Measurements from ENCODE around the gene MYO9B.

MYO9B gene

DNA sequence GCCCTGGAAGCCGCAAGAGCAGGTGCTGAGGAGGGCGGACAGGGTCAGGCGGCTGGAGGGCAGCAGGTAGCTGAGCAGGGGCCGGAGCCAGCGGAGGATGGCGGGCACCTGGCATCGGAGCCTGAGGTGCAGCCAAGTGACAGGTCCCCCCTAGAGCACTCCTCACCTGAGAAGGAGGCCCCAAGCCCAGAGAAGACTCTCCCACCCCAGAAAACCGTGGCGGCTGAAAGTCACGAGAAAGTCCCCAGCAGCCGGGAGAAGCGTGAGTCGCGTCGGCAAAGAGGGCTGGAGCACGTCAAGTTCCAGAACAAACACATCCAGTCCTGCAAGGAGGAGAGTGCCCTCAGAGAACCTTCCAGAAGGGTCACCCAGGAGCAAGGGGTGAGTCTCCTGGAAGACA, 119.0 kb downstream of the MYO9B start:
- no peak for DNase-seq

DNA sequence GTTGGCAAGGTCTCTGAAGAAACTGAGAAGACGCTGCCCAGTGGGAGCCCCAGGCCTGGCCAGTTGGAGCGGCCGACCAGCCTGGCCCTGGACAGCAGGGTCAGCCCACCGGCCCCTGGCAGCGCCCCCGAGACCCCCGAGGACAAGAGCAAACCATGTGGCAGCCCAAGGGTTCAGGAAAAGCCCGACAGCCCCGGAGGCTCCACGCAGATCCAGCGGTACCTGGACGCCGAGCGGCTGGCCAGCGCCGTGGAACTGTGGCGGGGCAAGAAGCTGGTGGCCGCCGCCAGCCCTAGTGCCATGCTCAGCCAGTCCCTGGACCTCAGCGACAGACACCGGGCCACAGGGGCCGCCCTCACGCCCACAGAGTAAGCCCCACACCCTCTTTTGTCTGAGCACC, 119.5 kb downstream of the MYO9B start:
- DNase-seq = no peak

DNA sequence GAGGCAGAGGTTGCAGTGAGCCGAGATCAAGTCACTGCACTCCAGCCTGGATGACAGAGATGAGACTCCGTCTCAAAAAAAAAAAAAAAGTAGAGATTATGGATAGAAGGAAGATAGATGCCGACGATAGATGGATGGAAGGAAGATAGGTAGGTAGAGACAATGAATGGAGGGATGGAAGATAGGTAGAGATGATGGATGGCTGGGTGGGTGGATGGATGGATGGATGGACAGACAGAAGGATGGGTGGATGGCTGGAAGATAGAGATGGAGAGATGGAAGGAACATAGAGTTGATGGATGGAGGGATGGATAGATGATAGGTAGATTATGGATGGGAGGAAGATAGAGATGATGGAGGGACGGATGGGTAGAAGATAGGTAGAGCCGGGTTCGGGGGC, 121.0 kb downstream of the MYO9B start:
- no peak for DNase-seq

- DNase-seq = no peak
These were observed 122.1 kb downstream of the MYO9B start for GRCh38 chr19:17197666-17198065.

DNA sequence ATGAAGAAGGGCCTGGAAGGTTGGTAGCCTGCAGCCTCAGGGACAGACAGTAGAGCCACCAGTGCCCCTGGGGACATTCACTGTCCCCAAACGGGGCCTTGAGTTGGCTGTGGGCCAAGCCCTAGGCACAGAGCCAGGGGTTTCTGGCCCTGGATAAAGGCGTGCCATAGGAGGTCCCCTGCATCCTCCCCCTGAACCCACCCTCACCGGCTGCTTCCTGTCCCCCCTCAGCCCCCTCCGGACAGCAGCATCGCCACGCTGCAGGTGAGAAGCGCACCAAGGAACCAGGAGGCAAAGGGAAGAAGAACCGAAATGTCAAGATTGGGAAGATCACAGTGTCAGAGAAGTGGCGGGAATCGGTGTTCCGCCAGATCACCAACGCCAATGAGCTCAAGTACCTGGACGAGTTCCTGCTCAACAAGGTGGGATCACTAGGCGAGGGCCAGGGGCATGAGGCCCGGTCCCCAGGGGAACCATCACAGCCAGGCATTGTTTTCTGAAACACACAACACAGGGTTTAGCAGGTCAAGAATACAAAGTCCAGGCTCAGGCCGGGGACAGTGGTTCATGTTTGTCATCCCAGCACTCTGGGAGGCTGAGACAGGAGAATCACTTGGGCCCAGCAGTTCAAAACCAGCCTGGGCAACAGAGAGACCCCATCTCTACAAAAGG, 125.0 kb downstream of the MYO9B start:
- DNase-seq = no peak

DNA sequence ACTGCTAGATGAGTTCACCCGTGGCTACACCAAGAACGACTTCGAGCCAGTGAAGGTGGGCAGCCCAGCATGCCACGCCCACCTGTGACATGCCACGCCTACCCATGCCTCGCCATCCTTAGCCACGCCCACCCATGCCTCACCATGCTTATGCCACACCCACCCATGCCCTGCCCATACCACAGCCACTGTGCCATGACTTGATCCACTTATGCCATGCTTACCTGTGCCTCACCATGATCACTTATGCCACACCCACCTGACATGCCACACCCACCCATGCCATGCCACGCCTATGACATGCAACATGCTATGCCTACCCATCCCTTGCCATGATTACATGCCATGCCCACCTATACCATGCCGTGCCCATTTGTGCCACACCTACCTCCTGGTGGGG, 126.7 kb downstream of the MYO9B start:
- DNase-seq = no peak

- DNase-seq = no peak
These were observed 127.1 kb downstream of the MYO9B start for GRCh38 chr19:17202713-17203112.

DNA sequence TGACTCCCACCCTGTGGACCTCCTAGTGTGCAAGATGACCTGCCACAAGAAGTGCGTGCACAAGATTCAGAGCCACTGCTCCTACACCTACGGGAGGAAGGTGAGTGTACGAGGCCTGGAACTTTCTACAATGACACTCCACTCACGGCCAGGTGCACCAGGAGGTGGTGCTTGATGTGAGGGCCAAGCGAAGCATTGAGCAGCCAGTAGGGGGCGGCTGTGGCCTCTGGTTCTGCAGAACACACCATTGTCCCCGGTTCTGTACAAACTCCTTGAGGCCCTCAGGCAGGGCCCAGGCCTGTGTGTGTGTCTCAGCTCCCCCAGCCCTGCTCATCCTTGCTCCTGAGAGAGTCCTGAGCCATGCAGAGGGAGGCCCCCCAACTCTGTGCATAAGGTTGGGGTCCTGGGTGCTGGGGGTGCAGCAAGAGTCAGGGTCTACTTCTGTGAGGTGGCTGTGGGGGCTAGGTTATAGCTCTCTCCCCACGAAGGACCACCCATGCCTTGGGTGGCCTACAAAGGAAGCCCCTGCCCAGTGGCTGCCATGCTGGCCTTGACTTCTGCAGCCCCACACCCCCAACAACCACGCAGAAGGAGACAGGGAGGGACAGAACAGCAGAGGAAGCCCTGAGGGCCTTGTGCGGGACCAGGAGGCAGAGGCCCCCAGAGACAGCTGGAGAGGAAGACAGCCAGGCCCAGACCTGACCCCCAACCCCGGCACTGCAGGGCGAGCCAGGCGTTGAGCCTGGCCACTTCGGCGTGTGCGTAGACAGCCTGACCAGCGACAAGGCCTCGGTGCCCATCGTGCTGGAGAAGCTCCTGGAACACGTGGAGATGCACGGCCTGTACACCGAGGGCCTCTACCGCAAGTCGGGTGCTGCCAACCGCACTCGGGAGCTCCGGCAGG, 129.9 kb downstream of the MYO9B start:
- no peak for DNase-seq

DNA sequence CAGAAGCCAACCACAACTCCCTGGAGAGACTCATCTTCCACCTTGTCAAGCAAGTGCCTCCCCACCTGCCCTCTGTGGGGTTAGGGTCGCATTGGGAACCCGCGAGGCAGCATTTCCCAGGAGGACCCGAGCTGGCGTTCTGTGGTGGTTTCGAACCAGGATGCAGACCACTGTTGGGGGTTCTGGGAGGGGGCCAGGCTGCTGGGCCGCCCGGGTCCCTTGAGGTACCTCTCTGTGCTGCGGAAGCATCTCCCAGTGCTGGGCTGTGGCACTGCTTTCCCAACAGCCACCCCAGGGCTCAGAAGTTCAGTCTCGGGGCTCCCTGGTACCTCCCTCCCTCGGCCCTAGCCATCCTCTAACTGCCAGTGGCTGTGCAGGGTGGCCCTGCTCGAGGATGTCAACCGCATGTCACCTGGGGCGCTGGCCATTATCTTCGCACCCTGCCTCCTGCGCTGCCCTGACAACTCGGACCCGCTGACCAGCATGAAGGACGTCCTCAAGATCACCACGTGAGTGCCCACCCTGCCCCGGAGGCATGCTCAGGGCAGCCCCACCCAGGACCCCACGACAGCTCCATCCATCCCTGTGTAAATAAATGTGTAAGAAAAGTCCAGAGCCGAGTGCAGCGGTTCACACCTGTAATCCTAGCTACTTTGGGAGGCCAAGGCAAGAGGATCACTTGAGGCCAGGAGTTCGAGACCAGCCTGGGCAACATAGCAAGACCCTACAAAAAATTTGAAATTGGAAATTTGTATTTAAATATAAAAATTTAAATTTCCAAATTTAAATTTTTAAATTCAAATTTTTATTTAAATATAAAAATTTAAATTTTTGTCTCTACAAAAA, 131.4 kb downstream of the MYO9B start:
- no peak for DNase-seq

GRCh38 chr19:17209126-17210036, 133.8 kb downstream of the MYO9B start:
- no peak for DNase-seq

DNA sequence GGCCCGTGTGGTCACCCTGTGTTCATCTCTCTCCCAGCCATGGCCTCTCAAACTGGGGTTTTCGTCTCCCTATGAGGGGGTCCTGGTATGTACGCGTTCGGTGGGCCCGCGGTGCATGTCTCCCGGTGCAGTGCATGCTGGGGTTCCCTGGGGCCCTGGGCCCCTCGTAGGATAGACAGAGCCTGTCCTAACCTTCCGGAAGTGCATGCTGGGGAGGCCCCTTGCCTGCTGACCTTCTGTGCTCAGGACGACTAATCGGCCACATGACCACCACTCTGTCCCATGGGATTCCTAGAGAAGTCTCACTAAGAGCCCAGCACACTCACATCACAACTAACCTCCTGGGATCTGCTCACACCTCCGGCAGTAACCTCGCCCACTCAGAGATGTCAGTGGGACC, 134.7 kb downstream of the MYO9B start:
- DNase-seq = no peak

GRCh38 chr19:17211547-17212446, 136.2 kb downstream of the MYO9B start:
- no peak for DNase-seq

GRCh38 chr19:17213334-17213733, 137.8 kb downstream of the MYO9B start:
- no peak for DNase-seq

- DNase-seq = no peak
These were observed 139.0 kb downstream of the MYO9B start for GRCh38 chr19:17214508-17215126.

GRCh38 chr19:17215127-17215971, 139.8 kb downstream of the MYO9B start, which contains the start of gene USE1:
Gene USE1, plus strand, starts transcription at chr19:17215357. Its CDS starts 49 bp downstream, at chr19:17215406.
- DNase-seq = peak; percentile 42

- DNase-seq = no peak
These were observed 140.6 kb downstream of the MYO9B start for GRCh38 chr19:17216058-17216670.

DNA sequence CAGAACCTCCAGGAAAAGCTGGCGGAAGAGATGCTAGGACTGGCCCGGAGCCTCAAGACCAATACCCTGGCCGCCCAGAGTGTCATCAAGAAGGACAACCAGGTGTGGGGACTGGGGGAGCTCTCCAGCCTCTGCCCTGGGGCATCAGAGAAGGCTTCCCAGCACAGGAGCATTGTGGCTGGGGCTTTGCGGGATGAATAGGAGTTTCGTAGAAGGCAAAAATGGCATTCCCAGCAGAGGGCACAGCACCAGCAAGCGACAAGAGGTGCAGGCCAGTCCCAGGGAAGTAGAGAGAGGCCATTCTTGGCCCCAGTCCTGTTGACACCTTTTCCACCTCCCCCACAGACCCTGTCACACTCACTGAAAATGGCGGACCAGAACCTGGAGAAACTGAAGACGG, 143.7 kb downstream of the MYO9B start:
- DNase-seq = no peak

DNA sequence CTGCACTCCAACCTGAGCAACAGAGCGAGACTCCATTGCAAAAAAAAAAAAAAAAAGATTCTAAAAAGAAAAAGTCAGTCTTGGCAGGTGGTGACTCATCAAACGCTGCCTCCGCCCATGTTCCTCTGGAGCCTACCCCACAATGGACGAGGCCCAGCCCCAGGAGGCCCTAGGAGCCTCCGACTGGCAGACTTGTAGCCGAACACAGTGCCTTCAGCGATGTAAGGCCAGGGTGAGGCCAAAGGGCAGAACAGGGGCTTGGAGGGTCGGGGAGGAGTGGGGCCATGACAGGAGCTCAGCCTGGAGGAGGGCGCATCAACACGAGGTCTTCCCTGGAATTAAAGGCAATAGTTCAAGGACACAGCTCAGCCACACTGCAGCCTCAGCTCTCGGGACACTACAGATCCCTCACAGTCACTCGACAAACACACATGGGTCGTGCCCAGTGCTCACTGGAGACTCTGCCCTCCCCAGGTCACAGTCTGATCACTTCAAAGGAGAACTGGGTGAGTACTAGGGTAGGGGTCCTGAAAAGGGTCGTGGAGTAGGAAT, 144.7 kb downstream of the MYO9B start:
- no peak for DNase-seq

- DNase-seq = no peak
These were observed 149.5 kb downstream of the MYO9B start for GRCh38 chr19:17225053-17225452.

Measured in NCI-H1436 treated with DMSO at 0.1 percent for 48 hours (cell line).